Neuronal stem cell (in vitro differentiated cells): ENCODE data around the gene TBC1D13.
"Not testable (repeated sequence)": the region's sequence is repeated elsewhere in the genome, so short reads cannot be mapped to it uniquely, and the experiment has no call there.

Source experiments
- DNase-seq: peaks from one replicate; pipeline ENCODE4 v3.0.0-alpha.2; 2013; ENCODE audit warnings: low spot score
- H2AFZ ChIP-seq: one replicate; pipeline ENCODE4 v1.6.1; 2013; ENCODE audit warnings: mild to moderate bottlenecking, low read length, inconsistent platforms
- H2AK5ac ChIP-seq: 2 replicates; pipeline ENCODE4 v1.6.1; 2013; ENCODE audit warnings: low read depth, mild to moderate bottlenecking, inconsistent platforms, low read length, moderate library complexity, mixed read lengths
- H2BK120ac ChIP-seq: 2 replicates; pipeline ENCODE4 v1.6.1; 2013; ENCODE audit warnings: low read depth, mild to moderate bottlenecking, inconsistent platforms, low read length, moderate library complexity, mixed read lengths
- H2BK12ac ChIP-seq: one replicate; pipeline ENCODE4 v1.6.1; 2013; ENCODE audit warnings: low read length, inconsistent platforms
- H2BK15ac ChIP-seq: 2 replicates; pipeline ENCODE4 v1.6.1; 2013; ENCODE audit warnings: mild to moderate bottlenecking, low read length, inconsistent platforms, mixed read lengths
- H2BK5ac ChIP-seq: one replicate; pipeline ENCODE4 v1.6.1; 2013; ENCODE audit warnings: inconsistent platforms, mild to moderate bottlenecking, low read length, moderate library complexity
- H3K14ac ChIP-seq: one replicate; pipeline ENCODE4 v1.6.1; 2013; ENCODE audit warnings: low read length, inconsistent platforms
- H3K18ac ChIP-seq: 2 replicates; pipeline ENCODE4 v1.6.1; 2013; ENCODE audit warnings: low read length, inconsistent platforms
- H3K23ac ChIP-seq: 2 replicates; pipeline ENCODE4 v1.6.1; 2013; ENCODE audit warnings: low read depth, mild to moderate bottlenecking, mixed read lengths, low read length, inconsistent platforms; ENCODE audit not compliant: poor library complexity
- H3K27ac ChIP-seq: replicated peaks from 3 replicates; pipeline ENCODE4 v1.5.1; 2013; ENCODE audit warnings: low read length, inconsistent platforms
- H3K27me3 ChIP-seq, 3 experiments: 2 replicates each; pipeline ENCODE4 v1.6.1; 2013; ENCODE audit warnings: low read length in 3 of 3, mild to moderate bottlenecking in 2 of 3, inconsistent platforms in 1 of 3, low read depth in 1 of 3, mixed read lengths in 1 of 3, moderate library complexity in 1 of 3; ENCODE audit not compliant: control insufficient read depth in 3 of 3, insufficient read depth in 3 of 3
- H3K36me3 ChIP-seq, 2 donors: replicated peaks in 1 of 2; 2 replicates each; pipeline ENCODE4 v1.6.1; 2013; ENCODE audit warnings: low read length in 2 of 2; ENCODE audit not compliant: control insufficient read depth in 2 of 2, insufficient read depth in 2 of 2
- H3K4ac ChIP-seq: 2 replicates; pipeline ENCODE4 v1.6.1; 2013; ENCODE audit warnings: inconsistent platforms, mild to moderate bottlenecking, low read length, moderate library complexity
- H3K4me1 ChIP-seq, 2 donors: 1 replicate in 1 of 2; 2 replicates in 1 of 2; pipeline ENCODE4 v1.6.1; 2013; ENCODE audit warnings: low read length in 2 of 2, low read depth in 1 of 2; ENCODE audit not compliant: control insufficient read depth in 2 of 2, insufficient read depth in 1 of 2
- H3K4me2 ChIP-seq: one replicate; pipeline ENCODE4 v1.6.1; 2013; ENCODE audit warnings: mild to moderate bottlenecking, low read length, inconsistent platforms; ENCODE audit not compliant: insufficient read depth, poor library complexity, severe bottlenecking
- H3K4me3 ChIP-seq, 2 donors: 2 replicates each; pipeline ENCODE4 v1.5.1; 2013; ENCODE audit warnings: low read length in 2 of 2, mild to moderate bottlenecking in 2 of 2, inconsistent platforms in 1 of 2, moderate library complexity in 1 of 2
- H3K79me1 ChIP-seq: one replicate; pipeline ENCODE4 v1.6.1; 2013; ENCODE audit warnings: low read depth, mild to moderate bottlenecking, inconsistent platforms, low read length, moderate library complexity
- H3K9ac ChIP-seq: one replicate; pipeline ENCODE4 v1.6.1; 2013; ENCODE audit warnings: mild to moderate bottlenecking, low read depth, low read length, inconsistent platforms; ENCODE audit not compliant: poor library complexity
- H3K9me3 ChIP-seq, 2 donors: replicated peaks in 1 of 2; 2 replicates each; pipeline versions ENCODE3 to v1.6.1; 2013; ENCODE audit warnings: low read length in 2 of 2, mild to moderate bottlenecking in 2 of 2, inconsistent platforms in 1 of 2, low read depth in 1 of 2, mixed read lengths in 1 of 2, moderate library complexity in 1 of 2; ENCODE audit not compliant: control insufficient read depth in 2 of 2, insufficient read depth in 1 of 2
- H4K8ac ChIP-seq: one replicate; pipeline ENCODE4 v1.6.1; 2013; ENCODE audit warnings: low read depth, mild to moderate bottlenecking, inconsistent platforms, low read length, moderate library complexity
- H4K91ac ChIP-seq: one replicate; pipeline ENCODE4 v1.6.1; 2013; ENCODE audit warnings: low read length, low read depth, mild to moderate bottlenecking, inconsistent platforms; ENCODE audit not compliant: poor library complexity
- WGBS, 2 donors: extraction: QIAGEN DNeasy Blood & Tissue Kit; methylation state at CpG; one replicate each; pipeline ENCODE4 v1.1.7; 2013; ENCODE audit warnings: missing lambda C conversion rate in 2 of 2, mixed read lengths in 1 of 2; ENCODE audit not compliant: insufficient read length in 2 of 2, insufficient replicate concordance in 1 of 2; ENCODE audit errors: extremely low coverage in 2 of 2; 5-methylcytosine and 5-hydroxymethylcytosine counted together

The TBC1D13 gene

GRCh38 chr9:128843171-128843570 is 56.1 kb downstream of the TBC1D13 start:
- H2BK12ac ChIP-seq, H3K9me3 ChIP-seq, H3K4me1 ChIP-seq, H3K27ac ChIP-seq, H2AFZ ChIP-seq, H3K4me2 ChIP-seq, H2BK5ac ChIP-seq, H3K9ac ChIP-seq, H2AK5ac ChIP-seq, H3K23ac ChIP-seq, H2BK120ac ChIP-seq, H3K18ac ChIP-seq, H3K4me3 ChIP-seq, H3K4ac ChIP-seq, H4K91ac ChIP-seq, H4K8ac ChIP-seq, H3K27me3 ChIP-seq, H2BK15ac ChIP-seq, H3K79me1 ChIP-seq, DNase-seq, H3K14ac ChIP-seq: not testable (repeated sequence)
- WGBS, 2 donors: no CpG with 5 or more reads among the region's 7 CpGs
- H3K36me3 ChIP-seq: peaks cover 5 to 11% of the 10 kb centered on the region in 2 donors

GRCh38 chr9:128845186-128845931 is 58.3 kb downstream of the TBC1D13 start:
- no CpG with 5 or more reads among the region's 13 CpGs for WGBS, 2 donors
- H3K27ac ChIP-seq: no peak overlapping the region

GRCh38 chr9:128846680-128847030 is 59.6 kb downstream of the TBC1D13 start:
- Histone ChIP-seq H2BK15ac (no peak overlapping the region), H3K9ac (no peak overlapping the region), H3K4me3 (no peak overlapping the region), H3K4ac (no peak overlapping the region), H3K14ac (peak overlapping the region; percentile 56), H3K79me1 (peaks cover 4% of the 10 kb centered on the region), H4K91ac (no peak overlapping the region), H3K4me2 (no peak overlapping the region), H3K27ac (no peak overlapping the region), H3K9me3 (peaks cover 0 to 3% of the 10 kb centered on the region in 2 donors), H2BK120ac (no peak overlapping the region), H2AFZ (no peak overlapping the region), H2AK5ac (no peak overlapping the region), H3K36me3 (peaks cover 5 to 6% of the 10 kb centered on the region in 2 donors), H3K27me3 (no peaks in the 10 kb centered on the region), H3K23ac (no peak overlapping the region), H3K4me1 (no peaks in the 10 kb centered on the region), H4K8ac (no peak overlapping the region), H3K18ac (no peak overlapping the region), H2BK12ac (peak overlapping the region; percentile 22), H2BK5ac (no peak overlapping the region)
- DNase-seq: no peak
- WGBS, 2 donors: no CpG with 5 or more reads among the region's 3 CpGs

More at GRCh38 chr9:128845186-128845931, 58.3 kb downstream of the TBC1D13 start:
- no peak overlapping the region for H3K4me3 ChIP-seq
- H3K4me2 ChIP-seq: no peak overlapping the region
- no peak overlapping the region for H2BK5ac ChIP-seq
- H2AFZ ChIP-seq: no peak overlapping the region
- H3K9ac ChIP-seq: no peak overlapping the region
- no peak overlapping the region for H3K4ac ChIP-seq
- peak overlapping the region; percentile 18 for H3K18ac ChIP-seq
- no peak for DNase-seq
- H2BK12ac ChIP-seq: no peak overlapping the region
- H3K23ac ChIP-seq: peak overlapping the region; percentile 44
- H4K8ac ChIP-seq: no peak overlapping the region
- H4K91ac ChIP-seq: no peak overlapping the region
- no peak overlapping the region for H3K14ac ChIP-seq
- no peak overlapping the region for H2AK5ac ChIP-seq
- no peak overlapping the region for H2BK120ac ChIP-seq
- peaks cover 4% of the 10 kb centered on the region for H3K79me1 ChIP-seq
- peaks cover 5 to 9% of the 10 kb centered on the region in 2 donors for H3K36me3 ChIP-seq
- H3K4me1 ChIP-seq: no peaks in the 10 kb centered on the region
- H2BK15ac ChIP-seq: no peak overlapping the region
- H3K27me3 ChIP-seq: no peaks in the 10 kb centered on the region
- H3K9me3 ChIP-seq: peaks cover 0 to 3% of the 10 kb centered on the region in 2 donors

- no peak overlapping the region for H4K91ac ChIP-seq
- H3K27ac ChIP-seq: no peak overlapping the region
- H2BK5ac ChIP-seq: no peak overlapping the region
- no CpG with 5 or more reads among the region's 1 CpG for WGBS, 2 donors
- H3K36me3 ChIP-seq: no peaks in the 10 kb centered on the region
- H2BK120ac ChIP-seq: no peak overlapping the region
- no peak overlapping the region for H2BK15ac ChIP-seq
- H3K4me3 ChIP-seq: no peak overlapping the region
- H3K4ac ChIP-seq: no peak overlapping the region
- H3K4me2 ChIP-seq: no peak overlapping the region
- H2AFZ ChIP-seq: no peak overlapping the region
- no peak overlapping the region for H4K8ac ChIP-seq
- no peak overlapping the region for H3K18ac ChIP-seq
- no peak overlapping the region for H3K14ac ChIP-seq
- DNase-seq: no peak
- no peak overlapping the region for H3K9ac ChIP-seq
- peaks cover 0 to 3% of the 10 kb centered on the region in 2 donors for H3K9me3 ChIP-seq
- H2AK5ac ChIP-seq: no peak overlapping the region
- no peak overlapping the region for H2BK12ac ChIP-seq
- H3K79me1 ChIP-seq: peaks cover 4% of the 10 kb centered on the region
- H3K23ac ChIP-seq: no peak overlapping the region
- no peaks in the 10 kb centered on the region for H3K4me1 ChIP-seq
- no peaks in the 10 kb centered on the region for H3K27me3 ChIP-seq
Measured at GRCh38 chr9:128847803-128848202, 60.8 kb downstream of the TBC1D13 start.
